ENCODE results near the gene SLC25A44.

GRCh38 chr1:156236164-156236563, 42.3 kb downstream of the SLC25A44 start:
- TF ChIP-seq, protein P1, sequence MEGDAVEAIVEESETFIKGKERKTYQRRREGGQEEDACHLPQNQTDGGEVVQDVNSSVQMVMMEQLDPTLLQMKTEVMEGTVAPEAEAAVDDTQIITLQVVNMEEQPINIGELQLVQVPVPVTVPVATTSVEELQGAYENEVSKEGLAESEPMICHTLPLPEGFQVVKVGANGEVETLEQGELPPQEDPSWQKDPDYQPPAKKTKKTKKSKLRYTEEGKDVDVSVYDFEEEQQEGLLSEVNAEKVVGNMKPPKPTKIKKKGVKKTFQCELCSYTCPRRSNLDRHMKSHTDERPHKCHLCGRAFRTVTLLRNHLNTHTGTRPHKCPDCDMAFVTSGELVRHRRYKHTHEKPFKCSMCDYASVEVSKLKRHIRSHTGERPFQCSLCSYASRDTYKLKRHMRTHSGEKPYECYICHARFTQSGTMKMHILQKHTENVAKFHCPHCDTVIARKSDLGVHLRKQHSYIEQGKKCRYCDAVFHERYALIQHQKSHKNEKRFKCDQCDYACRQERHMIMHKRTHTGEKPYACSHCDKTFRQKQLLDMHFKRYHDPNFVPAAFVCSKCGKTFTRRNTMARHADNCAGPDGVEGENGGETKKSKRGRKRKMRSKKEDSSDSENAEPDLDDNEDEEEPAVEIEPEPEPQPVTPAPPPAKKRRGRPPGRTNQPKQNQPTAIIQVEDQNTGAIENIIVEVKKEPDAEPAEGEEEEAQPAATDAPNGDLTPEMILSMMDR (IDR thresholded peaks at IDR 0.05; ENCODE audit: low read length): no peak
- no peak for TF ChIP-seq EZH2 (optimal IDR thresholded peaks at IDR 0.05; ENCODE audit: low read depth, low read length)
- TF ChIP-seq EZH2phosphoT487 (IDR thresholded peaks at IDR 0.05; ENCODE audit: low read length): no peak
